Fibroblast of the aortic adventitia (primary cell): ENCODE measurements around the gene NR1I3. TPM values are rescaled to one million over a fixed set of nuclear protein-coding genes. Genes with fewer than 3 reads are reported as not detected.

Experiments
- DNase-seq: peaks from one replicate; pipeline ENCODE4 v3.0.0-alpha.2; 2010; ENCODE audit warnings: low read depth
- H3K4me3 ChIP-seq: 2 replicates; pipeline ENCODE4 v1.5.1; 2011; ENCODE audit warnings: low read depth, mild to moderate bottlenecking, control low read depth, low read length, moderate library complexity
- CTCF ChIP-seq: IDR thresholded peaks from 2 replicates; pipeline ENCODE4 v1.5.1; 2011; ENCODE audit warnings: mild to moderate bottlenecking, low read length, control low read depth, inconsistent platforms; ENCODE audit not compliant: insufficient read depth
- total RNA-seq: library from RNA; depleted of rRNA; stranded (reverse); fragments of >200 nt; gene quantifications from 2 replicates; pipeline ENCODE4 v1.2.3, GENCODE V29; 2012; ENCODE audit warnings: low replicate concordance

NR1I3 gene
- total RNA-seq = not detected in 2 replicates

GRCh38 chr1:161238039-161238473, at the start of gene NR1I3:
Gene NR1I3 (minus strand): TSS chr1:161238203. CDS start chr1:161236565, 1,638 bp downstream.
- H3K4me3 ChIP-seq = no peak within 1 kb of the TSS
- TF ChIP-seq CTCF = no peak
- no peak for DNase-seq

- no peak for DNase-seq
- no peak overlapping the region for H3K4me3 ChIP-seq
- no peak for TF ChIP-seq CTCF
These were observed 49.6 kb upstream of the NR1I3 start for GRCh38 chr1:161287482-161288054.

- DNase-seq = no peak
- TF ChIP-seq CTCF = no peak
- H3K4me3 ChIP-seq = no peak overlapping the region
These were observed 47.5 kb upstream of the NR1I3 start for GRCh38 chr1:161285521-161285920.

- no peak for TF ChIP-seq CTCF
- DNase-seq = no peak
- H3K4me3 ChIP-seq = no peak overlapping the region
These were observed 47.1 kb upstream of the NR1I3 start for GRCh38 chr1:161285113-161285512.

- no peak for DNase-seq
- H3K4me3 ChIP-seq = no peak overlapping the region
- TF ChIP-seq CTCF = no peak
These were observed 45.0 kb upstream of the NR1I3 start for GRCh38 chr1:161282991-161283390.

- no peak for DNase-seq
- no peak for TF ChIP-seq CTCF
These were observed 36.9 kb upstream of the NR1I3 start for GRCh38 chr1:161274874-161275273.

GRCh38 chr1:161273402-161273801, 35.4 kb upstream of the NR1I3 start:
- no peak for TF ChIP-seq CTCF
- no peak overlapping the region for H3K4me3 ChIP-seq
- peak; percentile 15 for DNase-seq

More at GRCh38 chr1:161274874-161275273, 36.9 kb upstream of the NR1I3 start:
- H3K4me3 ChIP-seq = no peak overlapping the region
